Choroid plexus epithelial cell (primary cell): Measurements from ENCODE around the gene CHEK1.
A peak's percentile ranks its signal among the peaks of the same experiment; 100 is the strongest.

Experiments used
- DNase-seq: peaks from one replicate; pipeline ENCODE4 v3.0.0-alpha.2; 2010; ENCODE audit warnings: low read depth
- H3K4me3 ChIP-seq: 2 replicates; pipeline ENCODE4 v1.5.1; 2011; ENCODE audit warnings: low read depth, mild to moderate bottlenecking, control low read depth, low read length, moderate library complexity
- CTCF ChIP-seq: conservative IDR thresholded peaks from 2 replicates; pipeline ENCODE4 v1.5.1; 2011; ENCODE audit warnings: low read depth, mild to moderate bottlenecking, control low read depth, inconsistent platforms, low read length, moderate library complexity

Gene CHEK1

GRCh38 chr11:125588505-125588904 lies 36.5 kb upstream of the CHEK1 start:
- DNase-seq: peak; percentile 13
- no peak overlapping the region for H3K4me3 ChIP-seq
- no peak for TF ChIP-seq CTCF

GRCh38 chr11:125591649-125592304 lies 33.2 kb upstream of the CHEK1 start:
- no peak for TF ChIP-seq CTCF
- peak; percentile 58 for DNase-seq
- H3K4me3 ChIP-seq: peak overlapping the region; percentile 71

- peak; percentile 100 for DNase-seq
- H3K4me3 ChIP-seq: peak within 1 kb of the TSS; percentile 98
- TF ChIP-seq CTCF: no peak
Measured at GRCh38 chr11:125592305-125593113, 32.5 kb upstream of the CHEK1 start, which contains the start of gene STT3A. TSS of gene STT3A (plus strand) at chr11:125592852. CDS start at chr11:125595916, 3,064 bp downstream.

- DNase-seq: peak; percentile 57
- TF ChIP-seq CTCF: no peak
Measured at GRCh38 chr11:125593114-125593820, 31.7 kb upstream of the CHEK1 start.

GRCh38 chr11:125594958-125595357 lies 30.0 kb upstream of the CHEK1 start:
- H3K4me3 ChIP-seq: no peak overlapping the region
- DNase-seq: no peak
- TF ChIP-seq CTCF: no peak

More at GRCh38 chr11:125593114-125593820, 31.7 kb upstream of the CHEK1 start:
- peak overlapping the region; percentile 98 for H3K4me3 ChIP-seq

- no peak overlapping the region for H3K4me3 ChIP-seq
- DNase-seq: no peak
- no peak for TF ChIP-seq CTCF
Measured at GRCh38 chr11:125600663-125601062, 24.3 kb upstream of the CHEK1 start.
